ENCODE data around the gene PBX1. TPM values are rescaled to one million over a fixed set of nuclear protein-coding genes. Genes with fewer than 3 reads are reported as not detected.

PBX1 gene
- total RNA-seq, 1 donor from 2014 or later: 71.7 TPM

GRCh38 chr1:164644774-164645644, 86.0 kb downstream of the PBX1 start:
- no peaks in the 10 kb centered on the region for H3K27me3 Mint-ChIP-seq (ENCODE audit: low read depth)
- no peak for DNase-seq (ENCODE audit: low read depth, low spot score)
- peaks cover 3% of the 10 kb centered on the region for H3K9me3 Mint-ChIP-seq
- peak overlapping the region; percentile 50 for H3K4me3 Mint-ChIP-seq
- peaks cover 65% of the 10 kb centered on the region for H3K4me1 Mint-ChIP-seq
- H3K27ac Mint-ChIP-seq (ENCODE audit: unreplicated experiment): peak overlapping the region; percentile 88
- TF ChIP-seq, protein P1, sequence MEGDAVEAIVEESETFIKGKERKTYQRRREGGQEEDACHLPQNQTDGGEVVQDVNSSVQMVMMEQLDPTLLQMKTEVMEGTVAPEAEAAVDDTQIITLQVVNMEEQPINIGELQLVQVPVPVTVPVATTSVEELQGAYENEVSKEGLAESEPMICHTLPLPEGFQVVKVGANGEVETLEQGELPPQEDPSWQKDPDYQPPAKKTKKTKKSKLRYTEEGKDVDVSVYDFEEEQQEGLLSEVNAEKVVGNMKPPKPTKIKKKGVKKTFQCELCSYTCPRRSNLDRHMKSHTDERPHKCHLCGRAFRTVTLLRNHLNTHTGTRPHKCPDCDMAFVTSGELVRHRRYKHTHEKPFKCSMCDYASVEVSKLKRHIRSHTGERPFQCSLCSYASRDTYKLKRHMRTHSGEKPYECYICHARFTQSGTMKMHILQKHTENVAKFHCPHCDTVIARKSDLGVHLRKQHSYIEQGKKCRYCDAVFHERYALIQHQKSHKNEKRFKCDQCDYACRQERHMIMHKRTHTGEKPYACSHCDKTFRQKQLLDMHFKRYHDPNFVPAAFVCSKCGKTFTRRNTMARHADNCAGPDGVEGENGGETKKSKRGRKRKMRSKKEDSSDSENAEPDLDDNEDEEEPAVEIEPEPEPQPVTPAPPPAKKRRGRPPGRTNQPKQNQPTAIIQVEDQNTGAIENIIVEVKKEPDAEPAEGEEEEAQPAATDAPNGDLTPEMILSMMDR (conservative IDR thresholded peaks at IDR 0.05): no peak
- peaks cover 8% of the 10 kb centered on the region for H3K36me3 Mint-ChIP-seq (ENCODE audit: low read depth)

GRCh38 chr1:164645921-164646320, 86.9 kb downstream of the PBX1 start:
- Mint-ChIP-seq H3K27me3 (ENCODE audit: low read depth) (no peaks in the 10 kb centered on the region), H3K36me3 (ENCODE audit: low read depth) (peaks cover 8% of the 10 kb centered on the region), H3K9me3 (peaks cover 3% of the 10 kb centered on the region), H3K4me3 (no peak overlapping the region), H3K4me1 (peaks cover 72% of the 10 kb centered on the region), H3K27ac (ENCODE audit: unreplicated experiment) (no peak overlapping the region)
- TF ChIP-seq, protein P1 (conservative IDR thresholded peaks at IDR 0.05): no peak
- no peak for DNase-seq (ENCODE audit: low read depth, low spot score)

DNA sequence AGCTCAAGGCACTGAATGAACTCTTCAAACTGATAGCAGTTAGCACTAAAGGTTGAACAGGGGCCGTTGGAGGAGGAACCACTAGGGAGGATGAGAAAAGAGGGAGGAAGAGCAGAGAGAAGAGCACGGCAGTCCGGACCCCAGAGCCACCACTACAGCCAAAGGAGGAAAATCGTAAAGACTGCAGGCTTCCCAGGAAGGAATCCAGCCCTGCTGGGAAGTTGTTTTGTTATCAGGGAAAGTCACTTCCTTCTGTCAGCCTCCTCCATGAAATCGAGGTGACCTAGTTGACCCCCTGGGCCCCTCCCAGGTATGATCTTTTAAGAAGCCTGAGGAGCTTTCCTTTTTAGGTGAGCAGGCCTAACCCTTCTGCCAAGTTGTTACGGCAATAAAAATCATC, 88.2 kb downstream of the PBX1 start:
- no peak for DNase-seq (ENCODE audit: low read depth, low spot score)
- H3K4me3 Mint-ChIP-seq: peak overlapping the region; percentile 37
- H3K27me3 Mint-ChIP-seq (ENCODE audit: low read depth): no peaks in the 10 kb centered on the region
- peaks cover 6% of the 10 kb centered on the region for H3K36me3 Mint-ChIP-seq (ENCODE audit: low read depth)
- peaks cover 81% of the 10 kb centered on the region for H3K4me1 Mint-ChIP-seq
- TF ChIP-seq, protein P1 (conservative IDR thresholded peaks at IDR 0.05): no peak
- peaks cover 3% of the 10 kb centered on the region for H3K9me3 Mint-ChIP-seq
- H3K27ac Mint-ChIP-seq (ENCODE audit: unreplicated experiment): no peak overlapping the region

DNA sequence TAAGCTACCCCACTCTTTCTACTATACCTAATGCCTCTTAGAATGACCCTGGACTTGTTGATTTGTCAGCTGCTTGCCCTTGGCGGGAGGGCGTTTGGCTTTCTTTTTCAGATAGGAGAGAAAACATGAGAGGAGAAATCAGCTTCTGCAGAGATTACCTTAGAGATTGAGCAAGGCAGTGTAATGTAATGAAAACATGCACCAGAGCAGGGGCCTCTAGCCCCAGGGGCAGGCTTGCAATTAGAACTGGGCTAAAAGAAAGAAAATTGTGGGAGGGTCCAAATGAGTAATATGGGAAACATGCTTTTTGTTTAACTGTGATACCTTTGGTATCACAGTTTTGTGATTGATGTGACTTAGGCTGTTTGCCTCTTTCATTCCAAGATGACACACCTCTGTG, 89.7 kb downstream of the PBX1 start:
- H3K27ac Mint-ChIP-seq (ENCODE audit: unreplicated experiment): peak overlapping the region; percentile 45
- H3K27me3 Mint-ChIP-seq (ENCODE audit: low read depth): no peaks in the 10 kb centered on the region
- no peak for DNase-seq (ENCODE audit: low read depth, low spot score)
- no peaks in the 10 kb centered on the region for H3K9me3 Mint-ChIP-seq
- H3K36me3 Mint-ChIP-seq (ENCODE audit: low read depth): peaks cover 4% of the 10 kb centered on the region
- TF ChIP-seq, protein P1 (conservative IDR thresholded peaks at IDR 0.05): no peak
- no peak overlapping the region for H3K4me3 Mint-ChIP-seq
- peaks cover 73% of the 10 kb centered on the region for H3K4me1 Mint-ChIP-seq

- H3K36me3 Mint-ChIP-seq (ENCODE audit: low read depth): peaks cover 4% of the 10 kb centered on the region
- TF ChIP-seq, protein P1 (conservative IDR thresholded peaks at IDR 0.05): no peak
- H3K27me3 Mint-ChIP-seq (ENCODE audit: low read depth): no peaks in the 10 kb centered on the region
- no peak overlapping the region for H3K4me3 Mint-ChIP-seq
- H3K9me3 Mint-ChIP-seq: no peaks in the 10 kb centered on the region
- H3K27ac Mint-ChIP-seq (ENCODE audit: unreplicated experiment): no peak overlapping the region
- H3K4me1 Mint-ChIP-seq: peaks cover 68% of the 10 kb centered on the region
- DNase-seq (ENCODE audit: low read depth, low spot score): no peak
Measured at GRCh38 chr1:164649146-164649545, 90.2 kb downstream of the PBX1 start.
